HepG2 (cell line): Measurements from ENCODE around the gene FRMD8. TPM values are rescaled to one million over a fixed set of nuclear protein-coding genes. Genes with fewer than 3 reads are reported as not detected.

Experiments
- E2F1 ChIP-seq: sonication (generic); formaldehyde crosslinking; IDR thresholded peaks from 2 replicates; pipeline ENCODE4 v1.5.0; 2020; ENCODE audit warnings: missing genetic modification reagents
- EHMT2 ChIP-seq: fragments of 200-600 bp; sonication (generic); IDR thresholded peaks from 2 replicates; pipeline ENCODE4 v1.7.0; 2017; ENCODE audit warnings: antibody characterized with exemption, low read depth, low read length, borderline replicate concordance
- ELF4 ChIP-seq: sonication (generic); formaldehyde crosslinking; IDR thresholded peaks from 2 replicates; pipeline ENCODE4 v1.5.0; 2020; ENCODE audit warnings: missing genetic modification reagents, mild to moderate bottlenecking, moderate library complexity, borderline replicate concordance
- FOXP4 ChIP-seq: sonication (generic); formaldehyde crosslinking; IDR thresholded peaks from 2 replicates; pipeline ENCODE4 v1.4.0; 2020; ENCODE audit warnings: missing genetic modification reagents
- KAT8 ChIP-seq: IDR thresholded peaks from 2 replicates; pipeline ENCODE4 v1.6.1; 2016; ENCODE audit warnings: missing genetic modification reagents, missing compliant biosample characterization
- SRF ChIP-seq: IDR thresholded peaks from 2 replicates; pipeline ENCODE4 v1.6.1; 2011; ENCODE audit warnings: mild to moderate bottlenecking, low read depth, low read length, moderate library complexity
- ZFP90 ChIP-seq: sonication (generic); formaldehyde crosslinking; IDR thresholded peaks from 2 replicates; pipeline ENCODE4 v1.8.0; 2022; ENCODE audit warnings: missing genetic modification reagents, mild to moderate bottlenecking, inconsistent platforms, borderline replicate concordance
- ZNF503 ChIP-seq: sonication (generic); formaldehyde crosslinking; IDR thresholded peaks from 2 replicates; pipeline ENCODE4 v1.4.0; 2020; ENCODE audit warnings: missing genetic modification reagents
- ZNF530 ChIP-seq: sonication (generic); formaldehyde crosslinking; IDR thresholded peaks from 2 replicates; pipeline ENCODE4 v1.5.0; 2020; ENCODE audit warnings: low read depth, mild to moderate bottlenecking, missing genetic modification reagents
- ZNF572 ChIP-seq: sonication (generic); formaldehyde crosslinking; IDR thresholded peaks from 2 replicates; pipeline ENCODE4 v1.5.1; 2020; ENCODE audit warnings: mild to moderate bottlenecking, missing genetic modification reagents
- ZNF616 ChIP-seq: sonication (generic); formaldehyde crosslinking; IDR thresholded peaks from 2 replicates; pipeline ENCODE4 v1.5.0; 2020; ENCODE audit warnings: low read depth, mild to moderate bottlenecking, missing genetic modification reagents
- ZNF7 ChIP-seq: IDR thresholded peaks from 2 replicates; pipeline ENCODE4 v1.6.1; 2016; ENCODE audit warnings: missing biosample characterization, missing genetic modification reagents
- ZNF747 ChIP-seq: sonication (generic); formaldehyde crosslinking; IDR thresholded peaks from 2 replicates; pipeline ENCODE4 v1.8.1; 2023; ENCODE audit warnings: missing genetic modification reagents, mild to moderate bottlenecking, borderline replicate concordance
- ZNF772 ChIP-seq: sonication (generic); formaldehyde crosslinking; IDR thresholded peaks from 2 replicates; pipeline ENCODE4 v1.5.0; 2020; ENCODE audit warnings: mild to moderate bottlenecking, missing genetic modification reagents
- polyA plus RNA-seq, 8 experiments: library from polyadenylated mRNA; depleted of rRNA in 3 of 8; stranded (reverse) in 7 of 8; unstranded in 1 of 8; fragments of >200 nt; fragmentation: Illumina TruSeq in 4 of 8; extraction: Trizol in 4 of 8; gene quantifications; 2 replicates each; pipeline versions ENCODE4 v1.2.1 to v1.2.3, GENCODE V29; 2011 to 2016; ENCODE audit warnings: low read depth in 4 of 8, missing spikeins in 1 of 8, mixed read lengths in 1 of 8; ENCODE audit not compliant: insufficient read depth in 1 of 8
- total RNA-seq, 5 experiments: library from RNA; depleted of rRNA; stranded (reverse); fragments of >200 nt; fragmentation: Illumina TruSeq; extraction: Trizol; gene quantifications; 2 replicates each; pipeline ENCODE4 v1.2.3, GENCODE V29; 2016; ENCODE audit warnings: low read depth in 1 of 5
- TF ChIP-seq, protein P1 (sequence below): fragments of 450-650 bp; IDR thresholded peaks from 2 replicates; pipeline ENCODE4 v1.6.1; 2016
- TF ChIP-seq, protein P2 (sequence below): sonication (generic); formaldehyde crosslinking; IDR thresholded peaks from 2 replicates; pipeline ENCODE4 v1.9.0; 2022; ENCODE audit warnings: low read depth, missing genetic modification reagents
- TF ChIP-seq, protein P3 (sequence below), 2 experiments: sonication (generic) in 1 of 2; formaldehyde crosslinking in 1 of 2; IDR thresholded peaks; 2 replicates each; pipeline versions ENCODE4 v1.5.1 to v1.6.1; 2011 to 2020; ENCODE audit warnings: borderline replicate concordance in 1 of 2, low read depth in 1 of 2, low read length in 1 of 2, mild to moderate bottlenecking in 1 of 2, missing genetic modification reagents in 1 of 2, moderate library complexity in 1 of 2

The FRMD8 gene
- total and polyA plus RNA-seq, 2 of the 13 experiments (the other 11 are each of a cell fraction or from before 2014, with no cell fraction given), result 5.8 to 20.6 TPM

DNA sequence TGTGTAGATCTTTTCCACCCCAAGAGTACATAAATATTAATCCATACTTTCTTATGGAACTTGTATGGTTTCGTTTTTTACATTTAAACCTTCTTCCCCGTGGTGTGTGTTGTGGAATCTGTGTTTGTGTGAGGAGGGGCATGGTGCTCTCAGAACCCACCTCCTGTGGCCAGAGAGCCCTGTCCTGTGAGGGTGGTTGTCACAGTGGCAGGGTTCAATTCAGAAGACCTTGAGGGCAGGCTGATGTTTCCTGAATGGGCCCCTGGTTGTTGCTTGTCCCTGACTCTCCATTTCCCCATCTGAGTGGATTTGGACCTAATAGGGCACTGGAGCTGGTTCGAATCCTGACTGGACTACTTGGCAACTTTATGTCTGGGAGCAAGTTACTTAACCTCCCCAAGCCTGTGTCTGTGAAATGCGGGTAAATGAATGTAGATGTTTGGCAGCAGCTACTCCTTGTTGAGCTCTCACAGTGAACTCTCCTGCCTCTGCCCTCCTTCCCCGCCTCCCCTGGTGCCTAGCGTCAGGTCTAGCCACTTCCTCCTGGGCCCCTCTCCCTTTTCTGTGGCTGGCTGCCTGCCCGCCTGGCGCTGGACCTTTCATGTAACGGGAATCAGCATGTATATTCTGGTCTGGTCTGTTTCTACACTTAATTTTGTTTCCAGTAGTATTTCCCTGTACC lies 43.4 kb downstream of the FRMD8 start (continued):
- TF ChIP-seq, protein P1, sequence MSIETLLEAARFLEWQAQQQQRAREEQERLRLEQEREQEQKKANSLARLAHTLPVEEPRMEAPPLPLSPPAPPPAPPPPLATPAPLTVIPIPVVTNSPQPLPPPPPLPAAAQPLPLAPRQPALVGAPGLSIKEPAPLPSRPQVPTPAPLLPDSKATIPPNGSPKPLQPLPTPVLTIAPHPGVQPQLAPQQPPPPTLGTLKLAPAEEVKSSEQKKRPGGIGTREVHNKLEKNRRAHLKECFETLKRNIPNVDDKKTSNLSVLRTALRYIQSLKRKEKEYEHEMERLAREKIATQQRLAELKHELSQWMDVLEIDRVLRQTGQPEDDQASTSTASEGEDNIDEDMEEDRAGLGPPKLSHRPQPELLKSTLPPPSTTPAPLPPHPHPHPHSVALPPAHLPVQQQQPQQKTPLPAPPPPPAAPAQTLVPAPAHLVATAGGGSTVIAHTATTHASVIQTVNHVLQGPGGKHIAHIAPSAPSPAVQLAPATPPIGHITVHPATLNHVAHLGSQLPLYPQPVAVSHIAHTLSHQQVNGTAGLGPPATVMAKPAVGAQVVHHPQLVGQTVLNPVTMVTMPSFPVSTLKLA, result no peak
- TF ChIP-seq ZNF530 (CRISPR knock-in tag), result no peak
- no peak for TF ChIP-seq ZNF616 (CRISPR knock-in tag)
- TF ChIP-seq, protein P2, sequence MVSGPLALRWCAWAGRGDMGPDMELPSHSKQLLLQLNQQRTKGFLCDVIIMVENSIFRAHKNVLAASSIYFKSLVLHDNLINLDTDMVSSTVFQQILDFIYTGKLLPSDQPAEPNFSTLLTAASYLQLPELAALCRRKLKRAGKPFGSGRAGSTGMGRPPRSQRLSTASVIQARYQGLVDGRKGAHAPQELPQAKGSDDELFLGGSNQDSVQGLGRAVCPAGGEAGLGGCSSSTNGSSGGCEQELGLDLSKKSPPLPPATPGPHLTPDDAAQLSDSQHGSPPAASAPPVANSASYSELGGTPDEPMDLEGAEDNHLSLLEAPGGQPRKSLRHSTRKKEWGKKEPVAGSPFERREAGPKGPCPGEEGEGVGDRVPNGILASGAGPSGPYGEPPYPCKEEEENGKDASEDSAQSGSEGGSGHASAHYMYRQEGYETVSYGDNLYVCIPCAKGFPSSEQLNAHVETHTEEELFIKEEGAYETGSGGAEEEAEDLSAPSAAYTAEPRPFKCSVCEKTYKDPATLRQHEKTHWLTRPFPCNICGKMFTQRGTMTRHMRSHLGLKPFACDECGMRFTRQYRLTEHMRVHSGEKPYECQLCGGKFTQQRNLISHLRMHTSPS, result 0 out of 2 replicates have a peak, but pooled peaks have one; percentile 27
- no peak for TF ChIP-seq E2F1
- TF ChIP-seq ZNF572 (CRISPR knock-in tag), result no peak
- TF ChIP-seq, protein P3, sequence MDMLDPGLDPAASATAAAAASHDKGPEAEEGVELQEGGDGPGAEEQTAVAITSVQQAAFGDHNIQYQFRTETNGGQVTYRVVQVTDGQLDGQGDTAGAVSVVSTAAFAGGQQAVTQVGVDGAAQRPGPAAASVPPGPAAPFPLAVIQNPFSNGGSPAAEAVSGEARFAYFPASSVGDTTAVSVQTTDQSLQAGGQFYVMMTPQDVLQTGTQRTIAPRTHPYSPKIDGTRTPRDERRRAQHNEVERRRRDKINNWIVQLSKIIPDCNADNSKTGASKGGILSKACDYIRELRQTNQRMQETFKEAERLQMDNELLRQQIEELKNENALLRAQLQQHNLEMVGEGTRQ (IDR thresholded peaks at IDR 0.05; ENCODE audit: low read depth, low read length), result no peak
- TF ChIP-seq, protein P3 (CRISPR knock-in tag; IDR thresholded peaks at IDR 0.05; ENCODE audit: borderline replicate concordance), result no peak
- no peak for TF ChIP-seq ZNF747 (CRISPR knock-in tag)
- TF ChIP-seq ZNF772 (CRISPR knock-in tag), result no peak
- no peak for TF ChIP-seq SRF
- TF ChIP-seq KAT8 (CRISPR knock-in tag), result no peak
- no peak for TF ChIP-seq FOXP4 (CRISPR knock-in tag)
- no peak for TF ChIP-seq EHMT2
- TF ChIP-seq ZNF7, result no peak
- TF ChIP-seq ZNF503 (CRISPR knock-in tag), result no peak
- no peak for TF ChIP-seq ELF4 (CRISPR knock-in tag)
- TF ChIP-seq ZFP90 (CRISPR knock-in tag), result no peak
